ENCODE measurements around the gene PPP6R2. TPM values are rescaled to one million over a fixed set of nuclear protein-coding genes. Genes with fewer than 3 reads are reported as not detected.
"Not testable (repeated sequence)": the region's sequence is repeated elsewhere in the genome, so short reads cannot be mapped to it uniquely, and the experiment has no call there.

Gene PPP6R2
- total RNA-seq, 1 donor from 2014 or later, result 60.8 TPM

DNA sequence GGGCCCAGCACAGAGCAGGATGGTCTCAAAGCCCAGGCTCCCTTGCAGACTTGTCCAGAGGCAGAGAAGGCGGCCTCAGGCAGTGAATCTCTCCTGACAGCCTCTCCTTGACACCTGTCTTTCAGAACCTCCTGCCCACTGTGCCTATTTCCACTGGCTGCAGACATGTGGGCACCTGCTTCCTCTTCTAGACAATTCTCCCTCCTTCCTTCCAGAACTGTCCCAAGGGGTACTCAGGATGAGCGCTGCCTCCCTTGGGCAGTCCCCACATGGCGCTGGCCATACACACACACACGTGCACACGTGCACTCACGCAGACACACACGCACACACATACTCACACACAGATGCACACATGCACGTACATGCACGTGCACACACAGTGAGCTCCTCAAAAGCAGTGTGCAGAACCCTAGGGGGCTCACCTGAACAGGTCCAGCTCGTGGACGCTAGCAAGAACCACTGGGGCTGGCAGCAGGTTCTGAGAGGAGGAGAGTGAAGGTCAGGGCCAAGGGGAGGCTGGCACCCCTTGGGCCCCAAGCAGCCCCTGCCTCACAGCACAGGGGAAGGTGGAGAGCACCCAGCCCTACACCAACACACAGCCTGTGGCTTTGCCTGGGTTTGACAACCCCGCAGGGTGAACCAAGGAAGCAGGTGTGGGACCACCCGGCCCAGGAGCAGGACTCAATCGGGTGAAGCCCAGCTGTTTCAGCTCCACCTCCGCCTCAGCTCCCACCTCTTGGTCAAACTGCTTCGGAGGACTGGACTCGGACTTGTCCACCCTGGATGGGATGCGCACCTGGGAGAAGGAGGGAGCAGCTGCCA, 27.6 kb upstream of the PPP6R2 start:
- intact Hi-C loops (cut with micrococcal nuclease), result no loop called here

DNA sequence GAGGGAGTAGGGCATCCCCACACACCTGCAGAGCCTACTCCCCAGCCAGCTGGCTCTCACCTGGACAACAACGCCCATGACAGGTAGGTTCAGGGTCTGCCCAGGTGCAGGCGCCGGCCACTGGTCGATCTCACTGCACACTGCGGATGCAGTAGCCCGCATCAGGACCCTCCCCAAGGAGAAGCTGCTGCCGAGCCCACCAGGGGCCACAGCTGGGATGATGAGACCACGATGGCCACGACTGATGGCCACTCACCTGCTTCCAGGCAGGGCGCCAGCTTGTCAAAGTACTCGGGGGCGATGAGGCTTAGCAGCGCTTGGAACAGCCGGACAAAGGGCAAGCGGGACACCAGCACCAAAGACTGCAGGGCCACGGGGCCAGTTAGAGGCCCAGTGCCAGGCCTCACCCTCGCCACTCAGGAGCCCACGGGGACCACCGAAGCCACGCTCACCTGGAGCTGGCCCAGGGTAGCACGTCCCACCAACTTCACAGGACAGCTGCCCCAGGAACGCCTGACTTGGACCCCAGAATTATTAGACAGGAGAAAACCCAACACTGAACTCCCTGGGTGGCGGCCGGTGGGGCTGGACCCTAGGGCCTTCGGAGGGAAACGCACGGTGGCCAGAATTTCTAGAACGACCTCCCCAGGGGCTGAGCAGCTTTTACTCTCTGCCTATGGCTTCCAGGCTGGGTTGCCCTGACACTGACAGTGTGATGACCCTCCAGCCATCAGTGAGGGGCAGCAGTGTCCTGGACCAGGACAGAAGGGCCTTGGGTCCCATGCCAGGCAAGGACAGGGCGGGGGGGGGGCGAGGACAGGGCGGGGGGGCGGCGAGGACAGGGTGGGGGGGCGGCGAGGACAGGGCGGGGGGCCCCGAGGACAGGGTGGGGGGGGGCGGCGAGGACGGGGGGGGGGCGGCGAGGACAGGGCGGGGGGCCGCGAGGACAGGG, 26.7 kb upstream of the PPP6R2 start:
- intact Hi-C loops (cut with micrococcal nuclease), result no loop called here

DNA sequence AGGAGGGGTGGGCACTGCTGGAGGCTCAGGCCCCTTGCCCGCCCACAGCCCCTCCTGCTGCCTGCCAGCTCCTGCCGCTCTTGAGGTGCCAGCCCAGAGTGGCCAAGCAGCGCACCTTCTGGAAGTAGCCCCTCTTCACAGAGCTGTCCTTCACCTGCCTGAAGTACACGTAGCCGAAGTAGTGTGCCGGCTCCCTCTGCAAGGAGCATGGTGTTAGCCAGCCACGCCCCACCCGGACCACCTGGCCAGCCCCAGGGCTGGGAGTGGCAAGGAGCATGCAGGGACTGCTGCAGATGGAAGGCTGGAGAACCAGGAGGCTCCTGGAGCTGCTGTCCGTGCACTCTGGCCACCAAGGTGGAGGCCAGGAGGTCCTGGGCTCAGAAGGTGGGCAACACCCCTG, 25.9 kb upstream of the PPP6R2 start:
- intact Hi-C loops (cut with micrococcal nuclease), result no loop called here

DNA sequence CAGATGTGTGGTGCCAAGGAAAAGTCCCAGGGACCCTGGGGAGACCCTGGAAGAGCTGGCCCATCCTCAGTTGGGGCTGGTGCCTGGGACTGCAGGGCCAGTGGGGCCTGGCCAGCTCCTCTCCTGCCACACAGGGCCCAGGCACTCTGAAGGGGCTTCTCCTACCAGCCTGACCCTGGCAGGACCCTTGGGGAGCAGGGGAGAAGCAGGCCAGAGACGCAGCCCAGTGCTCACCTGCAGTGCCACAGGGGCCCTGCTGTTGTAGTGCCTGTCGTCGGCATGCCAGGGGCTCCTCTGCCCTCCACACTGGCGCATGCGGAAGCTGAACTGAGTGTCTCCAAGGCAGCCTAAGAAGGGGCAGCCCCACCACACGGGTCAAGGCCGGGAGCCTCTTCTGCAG, 25.5 kb upstream of the PPP6R2 start:
- intact Hi-C loops (cut with micrococcal nuclease), result no loop called here

DNA sequence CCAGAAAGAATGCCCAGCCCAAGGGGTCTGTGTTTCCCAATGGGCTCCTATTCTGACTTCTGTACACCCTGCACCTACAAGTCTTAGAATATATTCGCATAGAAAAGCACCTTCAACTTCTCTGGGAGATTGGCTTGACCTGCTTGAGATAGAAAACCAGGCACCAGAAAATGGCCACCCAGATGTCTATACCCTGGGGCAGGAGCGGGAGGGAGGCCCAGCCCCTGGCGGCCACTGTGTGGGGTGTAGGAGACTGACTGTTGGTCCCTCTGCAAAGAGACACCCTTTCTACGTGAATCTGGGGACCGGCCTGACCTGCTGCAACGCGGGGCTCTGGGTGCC, 24.8 kb upstream of the PPP6R2 start:
- intact Hi-C loops (cut with micrococcal nuclease), result no loop called here

- intact Hi-C loops (cut with micrococcal nuclease), result no loop called here
These were observed 24.3 kb upstream of the PPP6R2 start for GRCh38 chr22:50318698-50319411.

DNA sequence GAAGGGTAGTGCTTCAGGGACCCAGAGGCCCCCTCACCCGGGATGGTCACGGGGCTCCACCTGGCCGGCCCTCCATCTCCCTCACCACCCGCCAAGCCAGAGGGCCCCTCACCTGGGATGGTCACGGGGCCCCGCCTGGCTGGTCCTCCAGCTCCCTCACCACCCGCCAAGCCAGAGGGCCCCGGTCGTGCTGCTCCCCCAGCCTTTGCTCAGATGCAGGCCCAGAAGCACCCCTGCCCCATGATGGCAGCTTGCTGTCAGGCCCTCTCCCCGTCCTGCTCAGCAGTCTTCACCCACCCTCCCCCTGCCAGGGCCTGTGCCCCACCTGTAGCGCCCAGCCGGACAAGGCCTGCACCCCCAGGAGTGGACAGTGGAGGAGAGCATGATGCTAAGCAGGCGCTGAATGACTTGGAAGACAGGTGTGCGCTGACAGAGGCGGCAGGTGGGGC, 23.6 kb upstream of the PPP6R2 start:
- intact Hi-C loops (cut with micrococcal nuclease), result no loop called here

DNA sequence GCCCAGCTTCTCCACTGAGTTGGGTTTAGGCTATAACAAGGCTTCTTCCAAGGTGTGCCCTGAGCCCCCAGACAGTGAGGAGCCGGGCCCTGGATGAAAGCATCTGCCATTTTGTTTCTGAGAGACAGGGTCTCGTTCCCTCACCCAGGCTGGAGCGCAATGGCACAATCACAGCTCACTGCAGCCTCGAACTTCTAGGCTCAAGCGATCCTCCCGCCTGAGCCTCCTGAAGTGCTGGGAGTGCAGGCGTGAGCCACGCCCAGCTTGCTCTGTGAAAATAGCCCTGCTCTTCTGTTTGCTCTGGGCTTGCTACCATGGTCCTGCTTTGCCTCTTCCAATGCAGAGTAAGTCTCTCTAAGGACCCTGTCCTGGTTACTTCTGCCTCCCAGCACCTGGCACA, 23.0 kb upstream of the PPP6R2 start:
- intact Hi-C loops (cut with micrococcal nuclease), result no loop called here

DNA sequence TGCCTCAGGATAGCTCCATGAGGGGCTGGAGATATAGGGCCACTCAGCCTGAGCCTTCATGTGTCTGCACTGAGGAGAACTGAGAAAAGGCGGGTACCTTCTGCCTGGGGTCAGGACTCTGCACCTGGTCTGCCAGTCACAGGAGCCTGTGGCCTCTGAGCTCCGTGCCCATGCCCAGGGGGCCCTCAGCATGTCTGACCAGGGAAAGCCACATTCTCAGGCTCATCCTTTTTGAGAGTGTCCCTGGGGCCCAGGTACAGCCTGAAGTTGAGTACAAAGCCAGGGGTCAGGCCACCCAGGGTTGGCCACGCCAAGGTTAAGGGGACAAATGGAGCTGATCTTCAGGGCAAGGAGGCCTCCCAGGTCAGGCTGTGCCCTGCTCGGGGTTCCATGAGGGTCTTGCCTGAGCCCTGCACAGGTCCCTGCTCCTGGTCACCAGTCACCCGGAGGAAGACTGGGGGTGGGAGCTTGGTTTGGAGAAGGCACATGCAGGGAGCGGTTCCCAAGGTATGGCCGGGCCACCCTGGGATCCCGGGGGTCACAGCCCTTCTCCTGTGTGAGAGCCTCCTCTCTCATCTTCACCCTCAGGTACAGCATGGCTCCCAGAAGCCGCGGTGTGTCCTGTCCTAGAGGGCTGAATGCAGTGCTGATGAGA, 22.3 kb upstream of the PPP6R2 start:
- intact Hi-C loops (cut with micrococcal nuclease), result no loop called here

DNA sequence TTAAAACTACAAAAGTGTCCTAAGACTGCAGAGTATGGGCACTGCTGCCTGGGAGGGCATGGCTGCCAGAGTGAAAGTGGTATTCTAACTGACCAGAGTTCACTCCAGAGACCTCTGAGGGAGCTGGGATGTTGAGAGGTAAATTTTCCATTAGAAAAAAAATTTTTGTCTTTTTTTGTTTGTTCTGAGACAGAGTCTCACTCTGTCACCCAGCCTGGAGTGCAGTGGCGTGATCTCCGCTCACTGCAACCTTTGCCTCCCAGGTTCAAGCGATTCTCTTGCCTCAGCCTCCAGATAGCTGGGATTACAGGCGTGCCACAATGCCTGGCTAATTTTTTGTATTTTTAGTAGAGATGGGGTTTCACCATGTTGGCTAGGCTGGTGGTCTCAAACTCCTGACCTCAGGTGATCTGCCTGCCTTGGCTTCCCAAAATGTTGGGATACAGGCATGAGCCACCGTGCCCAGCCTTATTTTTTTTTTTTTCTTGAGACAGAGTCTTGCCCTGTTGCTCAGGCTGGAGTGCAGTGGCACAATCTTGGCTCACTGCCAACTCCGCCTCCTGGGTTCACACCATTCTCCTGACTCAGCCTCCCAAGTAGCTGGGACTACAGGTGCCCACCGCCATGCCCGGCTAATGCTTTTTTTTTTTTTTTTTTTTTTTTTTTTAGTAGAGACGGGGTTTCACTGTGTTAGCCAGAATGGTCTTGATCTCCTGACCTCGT, 20.6 kb upstream of the PPP6R2 start:
- intact Hi-C loops (cut with micrococcal nuclease), result not testable (repeated sequence)

DNA sequence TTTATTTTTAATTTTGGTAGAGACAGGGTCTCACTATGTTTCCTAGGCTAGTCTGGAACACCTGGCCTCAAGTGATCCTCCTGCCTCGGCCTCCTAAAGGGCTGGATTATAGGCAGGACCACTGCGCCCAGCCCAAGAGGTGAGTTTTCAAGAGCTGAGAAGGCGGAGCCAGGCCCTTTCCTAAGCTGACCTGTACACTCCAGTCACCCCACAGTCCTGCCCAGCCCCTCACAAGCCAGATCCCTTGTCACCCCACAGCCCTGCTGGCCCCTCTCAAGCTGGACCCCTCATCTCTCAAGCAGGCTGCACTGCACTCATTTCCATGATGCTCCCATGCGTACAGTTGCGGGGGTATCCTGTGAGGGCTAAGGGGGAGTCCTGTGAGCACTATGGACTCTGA, 19.2 kb upstream of the PPP6R2 start:
- intact Hi-C loops (cut with micrococcal nuclease), result no loop called here

DNA sequence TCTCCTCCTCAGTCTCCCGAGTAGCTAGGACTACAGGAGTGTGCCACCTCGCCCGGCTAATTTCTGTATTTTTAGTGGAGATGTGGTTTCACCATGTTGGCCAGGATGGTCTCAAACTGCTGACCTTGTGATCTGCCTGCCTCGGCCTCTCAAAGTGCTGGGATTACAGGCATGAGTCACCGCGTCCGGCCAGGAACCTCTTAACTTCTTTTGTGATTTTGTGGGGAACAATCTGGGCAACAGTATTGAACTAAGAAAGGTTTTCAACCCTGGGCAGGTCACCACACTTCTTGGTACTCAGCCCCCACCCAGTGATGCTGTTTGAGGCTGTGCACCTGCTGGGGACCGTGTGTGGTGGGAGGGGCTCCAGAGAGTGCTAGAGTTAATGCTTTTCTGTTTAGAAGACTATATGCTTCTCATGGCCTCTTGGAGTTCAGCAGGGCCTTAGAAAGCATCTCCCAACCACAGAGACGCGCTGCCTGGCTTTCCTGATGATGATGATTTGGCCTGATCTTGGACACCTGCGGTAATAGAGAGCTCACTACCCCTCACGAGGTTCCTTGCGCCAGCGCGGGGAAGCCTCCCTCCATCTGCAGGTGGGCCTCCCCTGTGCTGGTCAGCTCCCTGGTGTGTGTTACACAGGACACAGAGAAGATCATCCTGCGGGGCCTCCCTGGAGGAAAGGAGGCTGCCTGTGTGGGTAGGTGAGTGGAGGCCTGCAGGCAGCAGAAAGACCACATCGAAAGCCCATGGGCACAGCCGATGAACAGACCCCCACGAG, 17.5 kb upstream of the PPP6R2 start:
- intact Hi-C loops (cut with micrococcal nuclease), result loop anchor here (2.0 to 5.0 kb wide), 3 partner anchors 55 to 178 kb away; partner anchors contain the start of gene MAPK11

DNA sequence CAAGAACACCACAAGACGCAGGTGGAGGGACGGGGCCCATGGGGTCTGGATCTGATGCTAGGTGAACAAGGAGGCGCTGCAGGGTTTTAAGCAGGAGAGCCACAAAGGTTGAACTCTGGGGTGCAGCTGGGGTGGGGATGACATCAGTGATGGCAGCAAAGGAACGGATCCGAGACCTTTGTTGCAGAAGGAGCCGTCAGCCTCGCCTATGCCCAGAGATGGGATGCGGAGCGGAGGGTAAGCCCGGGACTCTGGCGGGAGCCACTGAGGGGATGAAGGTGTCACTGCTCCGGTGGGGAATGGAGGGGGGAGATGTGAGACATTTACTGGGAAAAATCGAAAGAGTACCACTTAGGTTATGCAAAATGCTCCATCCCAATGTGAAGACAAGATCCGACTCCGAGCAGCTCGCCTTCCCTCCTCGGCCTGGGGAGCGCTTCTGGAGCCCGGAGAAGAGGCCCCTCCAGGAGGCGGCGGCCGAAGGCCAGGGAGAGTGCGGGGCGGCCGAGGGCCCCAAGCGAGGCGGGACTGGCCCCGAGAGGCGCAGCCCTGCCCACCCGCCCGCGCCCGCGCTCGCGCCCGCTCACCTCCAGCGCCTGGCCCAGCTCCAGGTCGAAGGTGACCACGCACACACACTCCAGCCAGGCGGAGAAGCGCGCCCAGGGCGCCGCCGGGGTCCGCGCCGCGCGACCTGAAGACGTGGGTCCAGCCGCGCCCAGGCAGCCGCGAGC, 16.7 kb upstream of the PPP6R2 start:
- intact Hi-C loops (cut with micrococcal nuclease), result loop anchor here (2.0 to 5.0 kb wide), 3 partner anchors 56 to 179 kb away; partner anchors contain the start of gene MAPK11

- intact Hi-C loops (cut with micrococcal nuclease), result loop anchor here (1.0 to 5.0 kb wide), 4 partner anchors 15 to 180 kb away; partner anchors contain the start of gene MAPK11
These were observed 16.0 kb upstream of the PPP6R2 start, which contains the start of gene DENND6B for GRCh38 chr22:50326956-50327710. Gene DENND6B, minus strand, starts transcription at chr22:50327012. Its CDS starts 24 bp downstream, at chr22:50326988.

DNA sequence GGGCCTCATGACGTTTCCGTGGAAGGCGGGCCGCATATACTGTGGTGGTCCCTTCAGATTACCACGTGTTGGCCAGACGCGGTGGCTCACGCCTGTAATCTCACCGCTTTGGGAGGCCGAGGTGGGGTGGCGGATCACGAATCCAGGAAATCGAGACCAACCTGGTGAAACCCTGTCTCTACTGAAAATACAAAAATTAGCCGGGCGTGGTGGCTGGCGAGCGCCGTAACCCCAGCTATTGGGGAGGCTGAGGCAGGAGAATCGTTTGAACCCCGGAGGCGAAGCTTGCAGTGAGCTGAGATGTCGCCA, 15.5 kb upstream of the PPP6R2 start:
- intact Hi-C loops (cut with micrococcal nuclease), result loop anchor here (1.0 to 5.0 kb wide), 4 partner anchors 15 to 180 kb away; partner anchors contain the start of gene MAPK11

DNA sequence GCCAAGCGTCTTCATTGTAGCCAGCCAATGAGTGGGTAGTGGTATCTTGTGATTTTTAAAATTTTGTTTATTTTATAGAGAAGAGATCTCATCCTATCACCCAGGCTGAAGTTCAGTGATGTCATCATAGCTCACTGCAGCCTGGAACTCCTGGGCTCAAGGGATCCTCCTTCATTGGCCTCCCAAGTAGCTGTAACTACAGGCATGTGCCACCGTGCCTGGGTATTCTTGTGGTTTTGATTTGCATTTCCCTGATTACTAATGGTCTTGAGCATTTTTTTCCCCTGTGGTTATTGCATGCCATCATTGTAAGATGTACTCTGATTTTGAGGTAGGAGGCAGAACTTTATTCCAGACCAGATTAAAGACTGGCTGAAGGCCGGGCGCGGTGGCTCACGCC, 13.9 kb upstream of the PPP6R2 start:
- intact Hi-C loops (cut with micrococcal nuclease), result loop anchor here (5.0 kb wide), 1 partner anchor 182 kb away; no protein-coding TSS in a partner anchor

DNA sequence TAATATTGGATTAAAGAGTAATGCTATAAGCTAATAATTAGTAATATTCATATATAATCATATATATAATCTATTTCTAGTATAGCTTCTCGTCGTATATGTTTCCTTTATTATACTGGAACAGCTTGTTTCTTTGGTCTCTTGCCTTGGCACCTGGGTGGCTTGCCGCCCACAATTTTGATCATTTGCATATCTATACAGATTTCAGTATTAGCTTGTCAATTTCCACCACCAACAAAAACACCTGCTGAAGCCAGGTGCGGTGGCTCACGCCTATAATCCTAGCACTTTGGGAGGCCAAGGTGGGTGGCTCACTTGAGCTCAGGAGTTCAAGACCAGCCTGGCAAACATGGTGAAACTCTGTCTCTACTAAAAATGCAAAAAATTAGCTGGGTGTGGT, 8.7 kb upstream of the PPP6R2 start:
- intact Hi-C loops (cut with micrococcal nuclease), result not testable (repeated sequence)
